ENCODE data around the gene STKLD1.
"Not testable (repeated sequence)": the region's sequence is repeated elsewhere in the genome, so short reads cannot be mapped to it uniquely, and the experiment has no call there.

The STKLD1 gene

DNA sequence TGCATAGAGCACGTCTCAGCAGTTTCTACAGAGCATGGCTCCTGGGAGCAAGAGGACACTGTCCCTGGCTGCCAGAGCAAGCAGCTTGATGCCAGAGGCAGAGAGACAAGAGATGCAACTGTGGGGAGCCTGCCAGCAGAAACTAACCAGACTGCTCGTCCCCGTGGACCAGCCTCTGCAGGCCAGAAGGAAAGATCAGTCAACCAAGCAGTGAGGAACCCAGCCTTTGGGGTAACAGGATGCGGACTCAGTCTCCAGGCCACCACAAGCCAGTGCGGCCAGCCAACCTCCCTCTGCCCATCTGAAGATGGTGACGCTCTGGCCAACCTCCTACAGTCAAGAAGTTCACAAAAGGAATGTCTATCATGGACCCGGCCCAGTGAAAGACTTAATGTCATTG, 4.0 kb upstream of the STKLD1 start:
- H3K36me3 ChIP-seq (ENCODE audit: insufficient read depth, low read length), result peaks cover 31% of the 10 kb centered on the region
- H2AFZ ChIP-seq (ENCODE audit: low read depth, low read length), result no peak overlapping the region
- no peak overlapping the region for H3K4me3 ChIP-seq (ENCODE audit: low read length)
- peaks cover 8% of the 10 kb centered on the region for H3K4me1 ChIP-seq (ENCODE audit: insufficient read depth, low read length)
- no peaks in the 10 kb centered on the region for H3K9me3 ChIP-seq (ENCODE audit: low read length)
- no peaks in the 10 kb centered on the region for H3K27me3 ChIP-seq (ENCODE audit: insufficient read depth, low read length)

DNA sequence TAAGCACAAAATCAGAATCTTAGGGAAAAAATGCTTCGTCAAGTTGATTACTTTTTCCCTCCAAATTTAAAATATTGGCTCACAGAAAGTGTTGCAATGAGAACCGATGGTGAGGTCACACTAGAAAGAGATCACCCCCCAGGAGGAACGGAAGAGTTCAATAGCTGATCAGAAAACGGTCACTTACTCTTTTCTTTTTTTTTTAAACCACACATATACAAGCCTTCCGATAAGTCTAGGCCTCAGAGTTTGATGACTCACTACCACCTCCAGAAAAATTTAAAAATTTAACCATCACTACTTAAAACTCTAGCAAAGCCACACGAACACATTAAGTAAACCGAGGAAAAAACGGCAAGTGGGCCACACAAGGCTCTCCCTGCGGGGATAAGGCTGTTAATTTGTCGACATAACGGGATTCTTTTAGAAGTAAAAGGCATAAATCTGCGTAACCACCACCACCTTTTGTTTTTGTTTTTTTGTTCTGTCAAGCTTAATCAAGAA, 1.5 kb upstream of the STKLD1 start:
- H3K4me3 ChIP-seq (ENCODE audit: low read length), result peak overlapping the region; percentile 58
- peaks cover 18% of the 10 kb centered on the region for H3K36me3 ChIP-seq (ENCODE audit: insufficient read depth, low read length)
- H3K9me3 ChIP-seq (ENCODE audit: low read length), result no peaks in the 10 kb centered on the region
- H3K27me3 ChIP-seq (ENCODE audit: insufficient read depth, low read length), result no peaks in the 10 kb centered on the region
- H3K4me1 ChIP-seq (ENCODE audit: insufficient read depth, low read length), result peaks cover 8% of the 10 kb centered on the region
- no peak overlapping the region for H2AFZ ChIP-seq (ENCODE audit: low read depth, low read length)

DNA sequence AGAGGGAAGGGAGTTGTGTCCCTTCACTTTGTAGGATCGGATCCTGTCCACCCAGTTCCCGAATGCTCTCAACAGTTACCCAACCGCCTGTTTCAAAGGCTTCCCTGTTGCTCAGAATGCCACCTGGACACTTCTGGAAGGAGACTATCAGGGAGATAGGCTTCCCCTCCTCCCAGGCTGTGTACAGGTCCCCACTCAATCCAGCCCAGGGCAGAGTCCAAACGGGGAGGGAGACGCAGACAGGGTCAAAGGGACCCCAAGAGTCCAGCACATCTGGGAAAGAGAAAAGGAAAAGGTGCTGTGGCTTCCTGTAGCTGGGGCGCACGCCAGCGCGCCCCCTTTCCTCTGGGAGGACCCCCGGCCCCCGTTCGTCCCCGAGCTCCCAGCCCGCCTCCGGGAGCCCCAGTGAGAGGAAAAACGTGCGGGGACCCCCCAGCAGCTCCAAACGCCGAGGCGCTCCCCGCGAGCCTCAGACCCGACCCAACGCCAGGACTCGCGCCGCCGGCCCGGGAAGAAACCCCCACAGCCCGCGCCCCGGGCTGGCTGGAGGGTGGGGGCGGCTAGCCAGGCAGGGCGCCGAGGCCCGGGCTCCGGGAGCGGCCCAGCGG, 946 bp upstream of the STKLD1 start:
- H3K4me3 ChIP-seq (ENCODE audit: low read length), result peak overlapping the region; percentile 58
- no peaks in the 10 kb centered on the region for H3K27me3 ChIP-seq (ENCODE audit: insufficient read depth, low read length)
- peaks cover 8% of the 10 kb centered on the region for H3K4me1 ChIP-seq (ENCODE audit: insufficient read depth, low read length)
- H2AFZ ChIP-seq (ENCODE audit: low read depth, low read length), result no peak overlapping the region
- peaks cover 16% of the 10 kb centered on the region for H3K36me3 ChIP-seq (ENCODE audit: insufficient read depth, low read length)
- H3K9me3 ChIP-seq (ENCODE audit: low read length), result no peaks in the 10 kb centered on the region

DNA sequence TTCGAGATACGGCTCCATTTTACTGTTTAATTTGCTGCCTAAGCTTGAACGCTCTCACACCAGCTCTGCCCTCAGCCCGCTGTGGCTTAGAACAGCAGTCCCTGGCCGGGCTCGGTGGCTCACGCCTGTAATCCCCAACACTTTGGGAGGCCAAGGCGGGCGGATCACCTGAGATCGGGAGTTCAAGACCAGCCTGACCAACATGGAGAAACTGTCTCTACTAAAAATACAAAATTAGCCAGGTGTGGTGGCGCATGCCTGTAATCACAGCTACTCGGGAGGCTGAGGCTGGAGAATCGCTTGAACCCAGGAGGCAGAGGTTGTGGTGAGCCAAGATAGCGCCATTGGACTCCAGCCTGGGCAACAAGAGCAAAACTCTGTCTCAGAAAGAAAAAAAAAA, 1.1 kb downstream of the STKLD1 start:
- not testable (repeated sequence) for H2AFZ ChIP-seq (ENCODE audit: low read depth, low read length); H3K9me3 ChIP-seq (ENCODE audit: low read length); H3K36me3 ChIP-seq (ENCODE audit: insufficient read depth, low read length); H3K27me3 ChIP-seq (ENCODE audit: insufficient read depth, low read length); H3K4me1 ChIP-seq (ENCODE audit: insufficient read depth, low read length)
- peak overlapping the region; percentile 70 for H3K4me3 ChIP-seq (ENCODE audit: low read length)

DNA sequence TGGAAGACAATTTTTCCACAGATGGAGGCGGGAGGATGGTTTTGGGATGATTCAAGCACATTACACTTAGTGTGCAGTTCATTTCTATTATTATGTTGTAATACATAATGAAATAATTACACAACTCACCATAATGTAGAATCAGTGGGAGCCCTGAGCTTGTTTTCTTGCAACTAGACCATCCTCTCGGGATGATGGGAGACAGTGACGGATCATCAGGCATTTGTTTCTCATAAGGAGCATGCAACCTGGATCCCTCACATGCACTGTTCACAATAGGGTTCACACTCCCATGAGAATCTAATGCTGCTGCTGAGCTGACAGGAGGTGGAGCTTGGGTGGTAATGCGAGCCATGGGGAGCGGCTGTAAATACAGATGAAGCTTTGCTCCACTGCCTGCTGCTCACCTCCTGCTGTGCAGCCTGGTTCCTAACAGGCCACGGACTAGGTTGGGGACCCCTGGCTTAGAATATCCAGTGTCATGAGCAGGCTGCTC, 1.6 kb downstream of the STKLD1 start:
- no peaks in the 10 kb centered on the region for H3K27me3 ChIP-seq (ENCODE audit: insufficient read depth, low read length)
- no peak overlapping the region for H2AFZ ChIP-seq (ENCODE audit: low read depth, low read length)
- H3K36me3 ChIP-seq (ENCODE audit: insufficient read depth, low read length), result peaks cover 4% of the 10 kb centered on the region
- peaks cover 8% of the 10 kb centered on the region for H3K4me1 ChIP-seq (ENCODE audit: insufficient read depth, low read length)
- H3K9me3 ChIP-seq (ENCODE audit: low read length), result no peaks in the 10 kb centered on the region
- no peak overlapping the region for H3K4me3 ChIP-seq (ENCODE audit: low read length)

DNA sequence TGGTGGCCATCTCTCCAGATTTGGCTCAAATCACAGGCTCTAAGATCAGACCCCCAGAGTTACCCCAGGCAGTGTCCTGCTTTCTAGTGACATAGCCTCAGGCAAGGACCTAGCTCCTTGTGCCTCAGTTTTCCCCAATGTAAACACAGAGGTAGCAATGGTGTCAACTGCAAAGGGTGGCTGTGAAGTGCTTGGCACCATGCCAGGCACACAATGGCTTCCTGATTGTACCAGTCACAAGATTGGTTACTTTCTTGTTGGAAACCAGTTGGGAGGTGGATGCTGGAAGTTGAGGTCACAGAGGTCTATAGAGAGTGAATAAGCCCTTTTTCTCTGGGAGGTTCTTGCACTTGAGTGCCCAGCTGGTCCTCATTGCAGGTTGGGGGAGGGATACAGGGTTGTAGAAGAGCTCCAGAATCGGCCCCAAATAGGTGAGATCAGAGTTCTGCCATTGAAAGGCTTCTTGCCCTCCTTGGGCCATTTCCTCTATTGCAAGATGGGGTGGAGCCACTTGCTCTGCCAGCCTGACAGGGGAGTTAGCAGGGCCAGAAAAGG, 2.3 kb downstream of the STKLD1 start:
- no peak overlapping the region for H2AFZ ChIP-seq (ENCODE audit: low read depth, low read length)
- no peak overlapping the region for H3K4me3 ChIP-seq (ENCODE audit: low read length)
- no peaks in the 10 kb centered on the region for H3K9me3 ChIP-seq (ENCODE audit: low read length)
- peaks cover 8% of the 10 kb centered on the region for H3K4me1 ChIP-seq (ENCODE audit: insufficient read depth, low read length)
- H3K36me3 ChIP-seq (ENCODE audit: insufficient read depth, low read length), result no peaks in the 10 kb centered on the region
- no peaks in the 10 kb centered on the region for H3K27me3 ChIP-seq (ENCODE audit: insufficient read depth, low read length)

DNA sequence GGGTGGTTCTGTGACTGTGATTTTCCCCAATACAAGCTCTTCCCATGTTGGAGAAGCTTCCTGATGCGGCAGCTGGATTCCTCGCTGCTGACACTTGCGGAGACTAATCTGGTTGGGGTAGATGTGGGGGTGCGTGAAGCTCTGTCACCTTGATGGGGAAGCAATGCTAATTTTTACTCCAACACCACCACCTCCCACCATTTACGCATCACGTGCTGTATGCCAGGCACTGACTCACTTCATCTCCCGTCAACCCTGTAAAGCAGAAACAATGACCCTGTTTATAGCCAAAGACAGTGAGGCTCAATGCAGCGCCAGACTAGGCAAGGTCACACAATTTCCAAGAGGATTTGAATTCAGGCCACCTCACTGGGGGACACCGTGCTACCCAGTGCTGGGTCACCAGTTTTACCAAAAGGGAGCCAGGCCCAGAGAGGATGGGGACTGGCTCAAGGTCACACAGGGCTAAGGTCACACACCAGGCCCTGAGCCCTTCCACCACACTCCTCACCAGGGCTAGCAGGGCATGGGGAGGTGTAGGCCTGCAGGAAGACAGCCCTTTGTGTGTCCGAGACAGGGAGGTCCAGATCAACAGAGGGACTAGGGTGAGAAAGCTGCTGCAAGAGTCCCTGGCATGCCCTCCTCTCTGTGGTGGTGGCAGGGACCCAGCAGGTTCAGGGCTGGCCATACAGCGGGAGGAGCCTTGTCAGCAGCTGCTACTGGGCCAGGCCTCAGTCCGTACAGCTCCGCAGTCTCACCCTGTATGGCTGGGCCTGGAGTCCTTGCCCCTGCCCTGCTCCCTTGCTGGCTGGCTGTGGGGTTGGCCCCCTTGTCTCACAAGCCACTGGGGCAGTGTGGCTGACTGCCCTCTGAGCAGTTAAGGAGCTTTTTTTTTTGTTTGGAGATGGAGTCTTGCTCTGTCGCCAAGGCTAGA, 3.3 kb downstream of the STKLD1 start:
- no peaks in the 10 kb centered on the region for H3K9me3 ChIP-seq (ENCODE audit: low read length)
- no peaks in the 10 kb centered on the region for H3K36me3 ChIP-seq (ENCODE audit: insufficient read depth, low read length)
- no peaks in the 10 kb centered on the region for H3K27me3 ChIP-seq (ENCODE audit: insufficient read depth, low read length)
- no peak overlapping the region for H3K4me3 ChIP-seq (ENCODE audit: low read length)
- no peak overlapping the region for H2AFZ ChIP-seq (ENCODE audit: low read depth, low read length)
- peaks cover 8% of the 10 kb centered on the region for H3K4me1 ChIP-seq (ENCODE audit: insufficient read depth, low read length)

DNA sequence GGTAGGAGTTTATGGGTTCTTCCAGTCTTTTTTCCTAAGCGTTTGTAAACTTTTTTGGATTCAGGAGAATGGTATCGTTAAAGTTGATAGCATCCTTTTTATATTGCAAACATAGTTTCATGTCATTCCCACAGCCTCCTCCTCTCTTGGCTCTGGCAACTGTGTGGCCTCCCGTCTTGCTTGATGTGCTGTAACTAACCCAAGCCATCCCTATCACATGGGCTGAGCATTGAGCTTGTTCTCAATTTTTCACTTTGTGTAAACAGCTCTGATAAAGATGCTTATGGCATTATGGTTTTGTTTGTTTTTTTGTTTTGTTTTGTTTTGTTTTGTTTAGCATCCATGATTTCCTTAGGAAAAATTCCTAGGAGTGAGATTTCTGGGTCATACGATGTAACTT, 4.6 kb downstream of the STKLD1 start:
- H3K9me3 ChIP-seq (ENCODE audit: low read length), result no peaks in the 10 kb centered on the region
- no peak overlapping the region for H3K4me3 ChIP-seq (ENCODE audit: low read length)
- no peaks in the 10 kb centered on the region for H3K36me3 ChIP-seq (ENCODE audit: insufficient read depth, low read length)
- H3K27me3 ChIP-seq (ENCODE audit: insufficient read depth, low read length), result no peaks in the 10 kb centered on the region
- H3K4me1 ChIP-seq (ENCODE audit: insufficient read depth, low read length), result peaks cover 3% of the 10 kb centered on the region
- H2AFZ ChIP-seq (ENCODE audit: low read depth, low read length), result no peak overlapping the region

DNA sequence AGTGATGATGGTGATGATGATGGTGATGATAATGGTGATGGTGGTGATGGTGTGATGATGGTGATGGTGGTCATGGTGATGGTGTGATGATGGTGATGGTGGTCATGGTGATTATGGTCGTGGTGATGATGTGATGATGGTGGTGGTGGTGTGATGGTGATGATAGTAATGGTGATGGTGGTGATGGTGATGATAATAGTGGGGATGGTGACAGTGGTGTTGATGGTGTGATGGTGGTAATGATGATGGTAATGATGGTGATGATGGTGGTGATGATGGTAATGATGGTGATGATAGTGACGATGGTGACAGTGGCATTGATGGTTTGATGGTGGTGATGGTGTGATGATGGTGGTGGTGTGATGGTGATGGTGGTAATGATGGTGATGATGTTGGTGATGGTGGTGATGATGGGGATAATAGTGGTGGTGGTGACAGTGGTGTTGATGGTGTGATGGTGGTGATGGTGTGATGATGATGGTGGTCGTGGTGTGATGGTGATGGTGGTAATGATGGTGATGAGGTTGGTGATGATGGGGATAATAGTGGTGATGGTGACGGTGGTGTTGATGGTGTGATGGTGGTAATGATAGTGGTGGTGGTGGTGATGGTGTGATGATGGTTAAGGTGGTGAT, 6.5 kb downstream of the STKLD1 start:
- Histone ChIP-seq H2AFZ (ENCODE audit: low read depth, low read length) (no peak overlapping the region), H3K9me3 (ENCODE audit: low read length) (no peaks in the 10 kb centered on the region), H3K27me3 (ENCODE audit: insufficient read depth, low read length) (no peaks in the 10 kb centered on the region), H3K36me3 (ENCODE audit: insufficient read depth, low read length) (no peaks in the 10 kb centered on the region), H3K4me3 (ENCODE audit: low read length) (no peak overlapping the region), H3K4me1 (ENCODE audit: insufficient read depth, low read length) (no peaks in the 10 kb centered on the region)

DNA sequence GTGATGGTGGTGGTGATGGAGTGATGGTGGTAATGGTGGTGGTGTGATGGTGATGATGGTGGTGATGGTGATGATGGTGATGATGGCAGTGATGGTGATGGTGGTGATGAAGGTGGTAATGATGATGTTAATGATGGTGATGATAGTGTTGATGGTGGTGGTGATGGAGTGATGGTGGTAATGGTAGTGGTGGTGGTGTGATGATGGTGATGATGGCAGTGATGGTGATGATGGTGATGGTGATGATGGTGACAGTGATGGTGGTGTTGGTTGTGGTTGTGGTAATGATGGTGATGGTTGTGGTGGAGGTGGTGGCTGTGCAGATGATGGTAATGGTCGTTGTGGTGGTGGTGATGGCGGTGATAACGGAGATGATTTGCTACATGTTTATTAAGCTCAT, 7.3 kb downstream of the STKLD1 start:
- H2AFZ ChIP-seq (ENCODE audit: low read depth, low read length), result no peak overlapping the region
- no peaks in the 10 kb centered on the region for H3K9me3 ChIP-seq (ENCODE audit: low read length)
- H3K27me3 ChIP-seq (ENCODE audit: insufficient read depth, low read length), result no peaks in the 10 kb centered on the region
- no peak overlapping the region for H3K4me3 ChIP-seq (ENCODE audit: low read length)
- H3K4me1 ChIP-seq (ENCODE audit: insufficient read depth, low read length), result no peaks in the 10 kb centered on the region
- H3K36me3 ChIP-seq (ENCODE audit: insufficient read depth, low read length), result no peaks in the 10 kb centered on the region

DNA sequence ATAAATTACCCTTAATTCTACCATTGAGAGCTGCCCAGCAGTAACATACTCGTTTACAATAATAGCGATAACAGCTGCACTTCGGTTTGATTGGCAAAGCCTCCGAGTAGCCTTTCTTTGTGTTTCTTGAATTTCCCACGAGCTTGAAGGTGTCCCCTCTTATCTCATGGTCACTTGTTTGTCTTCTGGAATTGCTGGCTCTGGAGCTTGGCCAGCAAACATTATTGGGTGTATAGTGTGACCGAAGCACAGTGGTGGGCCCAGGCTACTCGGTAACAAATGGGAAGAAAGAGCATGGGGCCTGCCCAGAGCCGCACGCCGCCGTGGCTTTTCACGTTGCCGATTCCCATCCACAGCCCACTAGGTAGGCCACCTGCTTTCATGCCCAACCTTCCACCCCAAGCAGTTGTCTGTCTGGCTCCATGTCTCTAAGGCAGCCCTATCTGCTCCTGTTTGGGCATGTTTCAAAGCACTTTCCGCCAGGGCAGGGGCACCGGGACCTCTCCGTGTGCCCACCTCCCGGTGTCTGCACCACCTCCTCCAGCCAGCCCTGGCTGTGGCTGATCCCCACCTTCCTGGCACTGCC, 8.7 kb downstream of the STKLD1 start:
- Histone ChIP-seq H3K36me3 (ENCODE audit: insufficient read depth, low read length) (no peaks in the 10 kb centered on the region), H3K27me3 (ENCODE audit: insufficient read depth, low read length) (no peaks in the 10 kb centered on the region), H3K4me1 (ENCODE audit: insufficient read depth, low read length) (no peaks in the 10 kb centered on the region), H3K4me3 (ENCODE audit: low read length) (no peak overlapping the region), H3K9me3 (ENCODE audit: low read length) (no peaks in the 10 kb centered on the region), H2AFZ (ENCODE audit: low read depth, low read length) (no peak overlapping the region)

DNA sequence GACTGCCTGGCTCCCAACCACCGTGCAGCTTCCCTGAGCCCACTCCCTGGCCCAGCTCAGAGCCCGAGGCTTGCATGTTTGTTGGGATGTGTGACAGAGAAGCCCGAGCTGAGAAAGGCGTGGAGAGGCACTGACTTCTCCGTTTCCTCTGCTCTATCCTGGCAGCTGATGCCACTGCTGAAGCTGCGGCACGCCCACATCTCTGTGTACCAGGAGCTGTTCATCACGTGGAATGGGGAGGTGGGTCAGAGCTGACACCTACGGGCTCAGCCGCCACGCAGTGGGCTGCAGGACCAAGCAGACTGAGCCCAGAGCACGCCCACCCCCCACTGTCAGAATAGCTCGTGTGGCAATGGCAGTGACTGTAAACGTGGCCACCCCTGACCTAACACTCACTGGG, 9.3 kb downstream of the STKLD1 start:
- H3K36me3 ChIP-seq (ENCODE audit: insufficient read depth, low read length), result no peaks in the 10 kb centered on the region
- H3K27me3 ChIP-seq (ENCODE audit: insufficient read depth, low read length), result no peaks in the 10 kb centered on the region
- no peaks in the 10 kb centered on the region for H3K4me1 ChIP-seq (ENCODE audit: insufficient read depth, low read length)
- H3K9me3 ChIP-seq (ENCODE audit: low read length), result no peaks in the 10 kb centered on the region
- no peak overlapping the region for H3K4me3 ChIP-seq (ENCODE audit: low read length)
- H2AFZ ChIP-seq (ENCODE audit: low read depth, low read length), result no peak overlapping the region

All from neuron (in vitro differentiated cells).